ENCODE results near the gene AGPAT3. TPM values are rescaled to one million over a fixed set of nuclear protein-coding genes. Genes with fewer than 3 reads are reported as not detected.

The AGPAT3 gene
- total RNA-seq, 1 donor, result 47.4 TPM

- TF ChIP-seq, protein P1, sequence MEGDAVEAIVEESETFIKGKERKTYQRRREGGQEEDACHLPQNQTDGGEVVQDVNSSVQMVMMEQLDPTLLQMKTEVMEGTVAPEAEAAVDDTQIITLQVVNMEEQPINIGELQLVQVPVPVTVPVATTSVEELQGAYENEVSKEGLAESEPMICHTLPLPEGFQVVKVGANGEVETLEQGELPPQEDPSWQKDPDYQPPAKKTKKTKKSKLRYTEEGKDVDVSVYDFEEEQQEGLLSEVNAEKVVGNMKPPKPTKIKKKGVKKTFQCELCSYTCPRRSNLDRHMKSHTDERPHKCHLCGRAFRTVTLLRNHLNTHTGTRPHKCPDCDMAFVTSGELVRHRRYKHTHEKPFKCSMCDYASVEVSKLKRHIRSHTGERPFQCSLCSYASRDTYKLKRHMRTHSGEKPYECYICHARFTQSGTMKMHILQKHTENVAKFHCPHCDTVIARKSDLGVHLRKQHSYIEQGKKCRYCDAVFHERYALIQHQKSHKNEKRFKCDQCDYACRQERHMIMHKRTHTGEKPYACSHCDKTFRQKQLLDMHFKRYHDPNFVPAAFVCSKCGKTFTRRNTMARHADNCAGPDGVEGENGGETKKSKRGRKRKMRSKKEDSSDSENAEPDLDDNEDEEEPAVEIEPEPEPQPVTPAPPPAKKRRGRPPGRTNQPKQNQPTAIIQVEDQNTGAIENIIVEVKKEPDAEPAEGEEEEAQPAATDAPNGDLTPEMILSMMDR (IDR thresholded peaks at IDR 0.05; ENCODE audit: extremely low read depth, low read depth, low read length), result no peak
These were observed 17.7 kb upstream of the AGPAT3 start for GRCh38 chr21:43847301-43847700.

DNA sequence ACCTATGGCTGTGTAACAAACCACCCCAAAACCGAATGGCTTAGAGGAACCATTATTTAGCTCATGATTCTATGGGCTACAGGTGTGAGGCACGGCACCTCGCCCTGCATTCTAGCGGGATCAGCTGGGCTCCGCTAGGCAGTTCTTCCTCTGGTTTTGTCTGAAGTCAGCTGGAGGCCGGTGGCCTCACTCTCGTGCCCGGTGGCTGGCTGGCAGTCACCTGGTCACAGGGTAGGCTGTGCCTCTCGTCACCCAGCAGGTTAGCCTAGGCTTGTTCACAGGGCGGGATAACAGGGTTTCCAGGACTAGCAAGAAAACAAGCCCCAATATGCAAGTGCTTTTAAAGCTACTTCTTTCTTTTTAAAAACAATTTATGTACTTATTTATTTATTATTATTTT lies 16.3 kb upstream of the AGPAT3 start:
- TF ChIP-seq, protein P1 (IDR thresholded peaks at IDR 0.05; ENCODE audit: extremely low read depth, low read depth, low read length), result no peak
- Histone ChIP-seq H3K36me3 (ENCODE audit: insufficient read depth, low read length) (no peaks in the 10 kb centered on the region), H2AFZ (ENCODE audit: low read length) (no peak overlapping the region), H4K20me1 (ENCODE audit: insufficient read depth, low read length) (no peaks in the 10 kb centered on the region), H3K4me2 (ENCODE audit: insufficient read depth, low read length) (no peak overlapping the region), H3K27me3 (ENCODE audit: insufficient read depth, low read length) (peaks cover 6% of the 10 kb centered on the region), H3K9me3 (ENCODE audit: low read depth, low read length) (no peaks in the 10 kb centered on the region), H3K79me2 (ENCODE audit: insufficient read depth, low read length) (no peaks in the 10 kb centered on the region), H3K4me1 (ENCODE audit: insufficient read depth, low read length) (no peaks in the 10 kb centered on the region), H3K4me3 (ENCODE audit: insufficient read depth, low read length) (no peak overlapping the region), H3K27ac (ENCODE audit: low read depth, low read length) (no peak overlapping the region)
- no peak for DNase-seq (ENCODE audit: insufficient read length, low spot score, missing footprints)

More at GRCh38 chr21:43847301-43847700, 17.7 kb upstream of the AGPAT3 start:
- H3K79me2 ChIP-seq (ENCODE audit: insufficient read depth, low read length), result no peaks in the 10 kb centered on the region
- no peak overlapping the region for H3K4me3 ChIP-seq (ENCODE audit: insufficient read depth, low read length)
- no peaks in the 10 kb centered on the region for H3K4me1 ChIP-seq (ENCODE audit: insufficient read depth, low read length)
- no peak overlapping the region for H2AFZ ChIP-seq (ENCODE audit: low read length)
- no peaks in the 10 kb centered on the region for H3K27me3 ChIP-seq (ENCODE audit: insufficient read depth, low read length)
- no peaks in the 10 kb centered on the region for H4K20me1 ChIP-seq (ENCODE audit: insufficient read depth, low read length)
- no peak overlapping the region for H3K27ac ChIP-seq (ENCODE audit: low read depth, low read length)
- no peaks in the 10 kb centered on the region for H3K9me3 ChIP-seq (ENCODE audit: low read depth, low read length)
- H3K36me3 ChIP-seq (ENCODE audit: insufficient read depth, low read length), result no peaks in the 10 kb centered on the region
- H3K4me2 ChIP-seq (ENCODE audit: insufficient read depth, low read length), result no peak overlapping the region
- DNase-seq (ENCODE audit: insufficient read length, low spot score, missing footprints), result peak; percentile 36

DNA sequence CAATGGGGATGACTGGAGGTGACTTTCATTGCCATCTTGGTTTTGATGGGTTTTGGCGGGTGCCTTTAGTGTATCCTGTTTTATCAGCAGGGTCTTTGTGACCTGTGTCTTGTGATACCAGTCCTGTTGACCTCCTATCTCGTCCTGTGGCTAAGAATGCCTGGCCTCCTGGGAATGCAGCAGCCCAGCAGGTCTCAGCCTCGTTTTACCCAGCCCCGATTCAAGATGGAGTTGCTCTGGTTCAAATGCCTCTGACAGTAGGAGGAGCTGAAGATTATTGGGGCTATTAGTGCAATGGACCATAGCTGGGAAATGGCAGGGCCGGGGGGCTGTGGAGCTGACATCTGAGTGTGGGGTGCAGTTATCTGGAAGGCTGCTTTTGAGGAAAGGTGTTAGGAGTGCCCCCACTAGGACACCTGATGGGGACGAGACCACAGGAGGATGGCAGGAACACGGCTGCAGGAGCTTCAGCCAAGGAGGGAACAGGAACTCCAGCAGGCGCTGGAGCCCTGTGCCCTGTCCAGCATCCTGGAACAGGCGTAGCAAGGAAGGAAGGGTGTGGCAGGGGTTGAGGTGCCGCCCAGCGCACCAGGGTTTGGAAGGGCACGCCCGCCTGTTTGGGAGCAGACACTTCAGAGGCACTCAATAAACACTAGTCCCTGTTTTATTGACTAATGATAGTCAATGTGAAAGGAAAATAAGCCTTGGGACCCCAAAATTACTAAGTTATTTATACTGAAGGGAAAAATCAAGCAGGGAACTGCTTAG lies 15.3 kb upstream of the AGPAT3 start:
- Histone ChIP-seq H3K27me3 (ENCODE audit: insufficient read depth, low read length) (peaks cover 9% of the 10 kb centered on the region), H3K27ac (ENCODE audit: low read depth, low read length) (no peak overlapping the region), H3K4me3 (ENCODE audit: insufficient read depth, low read length) (no peak overlapping the region), H3K79me2 (ENCODE audit: insufficient read depth, low read length) (no peaks in the 10 kb centered on the region), H2AFZ (ENCODE audit: low read length) (no peak overlapping the region), H3K4me1 (ENCODE audit: insufficient read depth, low read length) (no peaks in the 10 kb centered on the region), H3K9me3 (ENCODE audit: low read depth, low read length) (no peaks in the 10 kb centered on the region), H3K4me2 (ENCODE audit: insufficient read depth, low read length) (no peak overlapping the region), H4K20me1 (ENCODE audit: insufficient read depth, low read length) (no peaks in the 10 kb centered on the region), H3K36me3 (ENCODE audit: insufficient read depth, low read length) (no peaks in the 10 kb centered on the region)
- TF ChIP-seq, protein P1 (IDR thresholded peaks at IDR 0.05; ENCODE audit: extremely low read depth, low read depth, low read length), result no peak
- DNase-seq (ENCODE audit: insufficient read length, low spot score, missing footprints), result no peak

DNA sequence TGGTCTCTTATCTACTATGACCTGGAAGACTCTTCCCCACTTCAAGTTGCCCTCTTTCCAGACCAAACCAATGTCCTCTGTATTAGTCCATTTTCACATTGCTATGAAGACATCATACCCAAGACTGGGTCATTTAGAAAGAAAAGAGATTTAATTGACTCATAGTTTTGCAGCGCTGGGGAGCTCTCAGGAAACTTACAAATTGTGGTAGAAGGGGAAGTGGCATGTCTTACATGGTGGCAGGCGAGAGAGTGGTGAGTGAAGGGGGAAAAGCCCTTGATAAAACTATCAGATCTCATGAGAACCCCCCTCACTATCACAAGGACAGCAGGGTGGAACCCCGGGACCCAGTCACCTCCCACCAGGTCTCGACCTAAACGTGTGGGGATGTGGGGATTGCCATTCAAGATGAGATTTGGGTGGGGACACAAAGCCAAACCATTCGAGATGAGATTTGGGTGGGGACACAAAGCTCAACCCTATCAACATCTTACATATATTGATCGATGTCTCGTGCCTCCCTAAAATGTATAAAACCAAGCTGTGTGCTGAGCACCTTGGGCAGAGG lies 14.2 kb upstream of the AGPAT3 start:
- no peaks in the 10 kb centered on the region for H3K4me1 ChIP-seq (ENCODE audit: insufficient read depth, low read length)
- H3K36me3 ChIP-seq (ENCODE audit: insufficient read depth, low read length), result no peaks in the 10 kb centered on the region

More for the DNA sequence above, 14.2 kb upstream of the AGPAT3 start:
- no peak overlapping the region for H3K4me3 ChIP-seq (ENCODE audit: insufficient read depth, low read length)
- peaks cover 9% of the 10 kb centered on the region for H3K27me3 ChIP-seq (ENCODE audit: insufficient read depth, low read length)
- no peak overlapping the region for H2AFZ ChIP-seq (ENCODE audit: low read length)
- no peaks in the 10 kb centered on the region for H3K79me2 ChIP-seq (ENCODE audit: insufficient read depth, low read length)
- H3K4me2 ChIP-seq (ENCODE audit: insufficient read depth, low read length), result no peak overlapping the region
- H4K20me1 ChIP-seq (ENCODE audit: insufficient read depth, low read length), result no peaks in the 10 kb centered on the region
- no peak overlapping the region for H3K27ac ChIP-seq (ENCODE audit: low read depth, low read length)
- TF ChIP-seq, protein P1 (IDR thresholded peaks at IDR 0.05; ENCODE audit: extremely low read depth, low read depth, low read length), result no peak
- DNase-seq (ENCODE audit: insufficient read length, low spot score, missing footprints), result no peak
- no peaks in the 10 kb centered on the region for H3K9me3 ChIP-seq (ENCODE audit: low read depth, low read length)

All from osteoblast (primary cell).